Measurements from ENCODE around the gene MALRD1.

GRCh38 chr10:19750972-19751371, 702.4 kb downstream of the MALRD1 start:
- TF ChIP-seq CTCF (IDR thresholded peaks at IDR 0.05 in 8 of 11, conservative IDR thresholded peaks at IDR 0.05 in 3 of 11): no peak
- no peak for TF ChIP-seq POLR2AphosphoS5 (IDR thresholded peaks at IDR 0.05)
